IMR-90 (cell line): ENCODE data around the gene TDRKH. TPM values are rescaled to one million over a fixed set of nuclear protein-coding genes. Genes with fewer than 3 reads are reported as not detected.

Experiments used
- ATAC-seq: fragments of 200-7000 bp; cut with Tn5 transposase; 2 replicates; pipeline ENCODE4 v1.9.1; 2020; ENCODE audit warnings: low read depth, mild to moderate bottlenecking, moderate library complexity
- BruUV-seq: library from RNA; stranded (reverse); fragments of 400-500 nt; replicated peaks from 2 replicates; lab custom pipeline; 2021; lab: Mats Ljungman, UMichigan
- CTCF ChIA-PET: fragments of 300-600 bp; formaldehyde crosslinking; extraction: SDS; loops from one replicate; lab custom pipeline; 2021; ENCODE audit warnings: antibody characterized with exemption; lab: Yijun Ruan, JAX
- POLR2A ChIA-PET: fragments of 300-600 bp; sonication (Branson Sonifier 250); formaldehyde crosslinking; loops from one replicate; lab custom pipeline; 2022; ENCODE audit warnings: antibody characterized with exemption; ENCODE audit not compliant: unreplicated experiment; lab: Charles Lee
- DNase-seq: peaks from one replicate; pipeline ENCODE4 v3.0.0; 2013
- H2AFZ ChIP-seq: replicated peaks from 2 replicates; pipeline ENCODE3; 2013; ENCODE audit warnings: low read length, mild to moderate bottlenecking; ENCODE audit not compliant: poor library complexity
- H2AK5ac ChIP-seq: 2 replicates; pipeline ENCODE4 v1.6.1; 2013; ENCODE audit warnings: low read depth, low read length, inconsistent platforms
- H2AK9ac ChIP-seq: replicated peaks from 2 replicates; pipeline ENCODE3; 2013; ENCODE audit warnings: mild to moderate bottlenecking, low read depth, low read length, moderate library complexity; ENCODE audit not compliant: poor library complexity
- H2BK120ac ChIP-seq: 2 replicates; pipeline ENCODE4 v1.6.1; 2013; ENCODE audit warnings: low read depth, low read length, inconsistent platforms
- H2BK15ac ChIP-seq: 3 replicates; pipeline ENCODE4 v1.6.1; 2013; ENCODE audit warnings: low read depth, low read length, inconsistent platforms
- H2BK20ac ChIP-seq: 2 replicates; pipeline ENCODE4 v1.6.1; 2013; ENCODE audit warnings: low read depth, mild to moderate bottlenecking, inconsistent platforms, low read length, moderate library complexity
- H2BK5ac ChIP-seq: 2 replicates; pipeline ENCODE4 v1.6.1; 2013; ENCODE audit warnings: mild to moderate bottlenecking, low read depth, low read length, inconsistent platforms; ENCODE audit not compliant: poor library complexity, severe bottlenecking
- H3K14ac ChIP-seq: replicated peaks from 2 replicates; pipeline ENCODE4 v1.6.1; 2013; ENCODE audit warnings: low read depth, low read length, inconsistent platforms
- H3K18ac ChIP-seq: 2 replicates; pipeline ENCODE4 v1.6.1; 2013; ENCODE audit warnings: low read depth, low read length, control low read depth
- H3K23ac ChIP-seq: 2 replicates; pipeline ENCODE4 v1.6.1; 2013; ENCODE audit warnings: low read depth, low read length, inconsistent platforms
- H3K27ac ChIP-seq: 2 replicates; pipeline ENCODE4 v1.5.1; 2013; ENCODE audit warnings: mild to moderate bottlenecking, control low read depth, low read length; ENCODE audit not compliant: insufficient read depth
- H3K27me3 ChIP-seq: 2 replicates; pipeline ENCODE4 v1.6.1; 2013; ENCODE audit warnings: low read length; ENCODE audit not compliant: control insufficient read depth, insufficient read depth
- H3K36me3 ChIP-seq: 2 replicates; pipeline ENCODE4 v1.6.1; 2013; ENCODE audit warnings: low read length, mixed read lengths; ENCODE audit not compliant: control insufficient read depth, insufficient read depth
- H3K4ac ChIP-seq: 2 replicates; pipeline ENCODE4 v1.6.1; 2013; ENCODE audit warnings: low read depth, low read length, inconsistent platforms
- H3K4me1 ChIP-seq: 2 replicates; pipeline ENCODE4 v1.6.1; 2013; ENCODE audit warnings: low read length, mixed read lengths; ENCODE audit not compliant: control insufficient read depth, insufficient read depth
- H3K4me2 ChIP-seq: 2 replicates; pipeline ENCODE4 v1.6.1; 2013; ENCODE audit warnings: low read depth, mild to moderate bottlenecking, control low read depth, low read length, moderate library complexity
- H3K4me3 ChIP-seq: 2 replicates; pipeline ENCODE4 v1.5.1; 2013; ENCODE audit warnings: low read depth, mild to moderate bottlenecking, control low read depth, low read length, moderate library complexity; ENCODE audit not compliant: insufficient read depth
- H3K56ac ChIP-seq: 2 replicates; pipeline ENCODE4 v1.6.1; 2013; ENCODE audit warnings: low read length, inconsistent platforms; ENCODE audit not compliant: insufficient read depth; ENCODE audit errors: extremely low read depth
- H3K79me1 ChIP-seq, 2 experiments: 2 replicates each; pipeline ENCODE4 v1.6.1; 2013; ENCODE audit warnings: low read length in 2 of 2, inconsistent platforms in 1 of 2, low read depth in 1 of 2
- H3K9ac ChIP-seq: 2 replicates; pipeline ENCODE4 v1.6.1; 2013; ENCODE audit warnings: low read depth, low read length, control low read depth
- H3K9me1 ChIP-seq: 2 replicates; pipeline ENCODE4 v1.6.1; 2013; ENCODE audit warnings: low read length, inconsistent platforms; ENCODE audit not compliant: insufficient read depth
- H3K9me3 ChIP-seq: 2 replicates; pipeline ENCODE4 v1.6.1; 2013; ENCODE audit warnings: low read length; ENCODE audit not compliant: control insufficient read depth, insufficient read depth
- H4K20me1 ChIP-seq: 2 replicates; pipeline ENCODE4 v1.6.1; 2013; ENCODE audit warnings: low read length, inconsistent platforms; ENCODE audit not compliant: insufficient read depth
- H4K5ac ChIP-seq: 2 replicates; pipeline ENCODE4 v1.6.1; 2013; ENCODE audit warnings: mild to moderate bottlenecking, low read depth, low read length, control low read depth
- H4K8ac ChIP-seq, 2 experiments: 2 replicates each; pipeline ENCODE4 v1.6.1; 2013; ENCODE audit warnings: low read depth in 2 of 2, low read length in 2 of 2, control low read depth in 1 of 2, inconsistent platforms in 1 of 2
- H4K91ac ChIP-seq: 2 replicates; pipeline ENCODE4 v1.6.1; 2013; ENCODE audit warnings: low read depth, low read length, inconsistent platforms; ENCODE audit not compliant: insufficient read depth
- BHLHE40 ChIP-seq: fragments of 150-350 bp; IDR thresholded peaks from 2 replicates; pipeline ENCODE4 v1.6.1; 2016; ENCODE audit warnings: mild to moderate bottlenecking, low read depth, low read length
- CEBPB ChIP-seq: IDR thresholded peaks from 2 replicates; pipeline ENCODE4 v1.6.1; 2012; ENCODE audit warnings: low read depth, low read length, improper control_type of control experiment
- CHD1 ChIP-seq: IDR thresholded peaks from 2 replicates; pipeline ENCODE4 v1.6.1; 2012; ENCODE audit warnings: low read depth, low read length, improper control_type of control experiment
- FOS ChIP-seq: fragments of 150-350 bp; IDR thresholded peaks from 2 replicates; pipeline ENCODE4 v1.6.1; 2016; ENCODE audit warnings: low read depth, low read length
- MAFK ChIP-seq: IDR thresholded peaks from 2 replicates; pipeline ENCODE4 v1.6.1; 2012; ENCODE audit warnings: low read depth, low read length, improper control_type of control experiment
- MAZ ChIP-seq: IDR thresholded peaks from 2 replicates; pipeline ENCODE4 v1.6.1; 2012; ENCODE audit warnings: low read depth, mild to moderate bottlenecking, low read length, improper control_type of control experiment, moderate library complexity, borderline replicate concordance
- MXI1 ChIP-seq: IDR thresholded peaks from 2 replicates; pipeline ENCODE4 v1.6.1; 2012; ENCODE audit warnings: low read depth, mild to moderate bottlenecking, low read length, moderate library complexity, borderline replicate concordance
- NFE2L2 ChIP-seq: fragments of 150-350 bp; IDR thresholded peaks from 2 replicates; pipeline ENCODE4 v1.6.1; 2016; ENCODE audit warnings: low read depth, mild to moderate bottlenecking, low read length
- POLR2A ChIP-seq: IDR thresholded peaks from 2 replicates; pipeline ENCODE4 v1.6.1; 2012; ENCODE audit warnings: mild to moderate bottlenecking, low read depth, low read length
- RAD21 ChIP-seq: IDR thresholded peaks from 2 replicates; pipeline ENCODE4 v1.6.1; 2012; ENCODE audit warnings: low read length, improper control_type of control experiment
- RCOR1 ChIP-seq: IDR thresholded peaks from 2 replicates; pipeline ENCODE4 v1.6.1; 2012; ENCODE audit warnings: mild to moderate bottlenecking, low read length, improper control_type of control experiment; ENCODE audit not compliant: insufficient replicate concordance
- RFX5 ChIP-seq: IDR thresholded peaks from 2 replicates; pipeline ENCODE4 v1.8.0; 2012; ENCODE audit warnings: low read depth, mild to moderate bottlenecking, low read length, moderate library complexity
- SMC3 ChIP-seq: fragments of 150-350 bp; IDR thresholded peaks from 2 replicates; pipeline ENCODE4 v1.6.1; 2016; ENCODE audit warnings: low read depth, mild to moderate bottlenecking, antibody characterized with exemption, low read length, moderate library complexity
- WGBS, 2 experiments: methylation state at CpG; one replicate each; pipeline versions ENCODE4 v1.1.5 to v1.1.7; 2013; ENCODE audit warnings: missing lambda C conversion rate in 2 of 2; ENCODE audit not compliant: insufficient read length in 1 of 2; ENCODE audit errors: extremely low coverage in 2 of 2; 5-methylcytosine and 5-hydroxymethylcytosine counted together
- dilution Hi-C: fragments of 300-500 bp; cut with HindIII; formaldehyde crosslinking; loops from one replicate; pipeline ENCODE4 v1.14.3; 2018; ENCODE audit warnings: low sequenced_read_pairs; ENCODE audit not compliant: unreplicated experiment
- in situ Hi-C: fragments of 300-500 bp; cut with MboI; formaldehyde crosslinking; loops from 3 replicates; pipeline ENCODE4 v1.14.3; 2019; ENCODE audit warnings: low sequenced_read_pairs, inconsistent platforms, mixed read lengths
- intact Hi-C: fragments of 100-400 bp; cut with micrococcal nuclease; formaldehyde crosslinking; loops from 2 replicates; pipeline ENCODE4 v1.10.0; 2022
- polyA plus RNA-seq, 3 experiments: library from polyadenylated mRNA; depleted of rRNA; stranded (reverse); fragments of >200 nt; gene quantifications; 2 replicates each; pipeline ENCODE4 v1.2.3, GENCODE V29; 2012; ENCODE audit warnings: low replicate concordance in 1 of 3
- total RNA-seq: library from RNA; depleted of rRNA; stranded (reverse); fragments of >200 nt; gene quantifications from 2 replicates; pipeline ENCODE4 v1.2.3, GENCODE V29; 2012
- TF ChIP-seq, protein P1 (sequence below): fragments of 150-350 bp; IDR thresholded peaks from 2 replicates; pipeline ENCODE4 v1.6.1; 2017; ENCODE audit warnings: mild to moderate bottlenecking, antibody characterized with exemption, low read length, low read depth
- TF ChIP-seq, protein P2 (sequence below): fragments of 150-350 bp; IDR thresholded peaks from 2 replicates; pipeline ENCODE4 v1.6.1; 2016; ENCODE audit warnings: low read depth, mild to moderate bottlenecking, low read length, moderate library complexity, borderline replicate concordance
- TF ChIP-seq, protein P3 (sequence below): conservative IDR thresholded peaks from 2 replicates; pipeline ENCODE4 v1.5.1; 2012; ENCODE audit warnings: mild to moderate bottlenecking, low read depth, low read length, improper control_type of control experiment

TDRKH gene
- total and polyA plus RNA-seq, 2 of the 4 experiments (the other 2 are of a cell fraction) = 1.2 to 2.2 TPM

DNA sequence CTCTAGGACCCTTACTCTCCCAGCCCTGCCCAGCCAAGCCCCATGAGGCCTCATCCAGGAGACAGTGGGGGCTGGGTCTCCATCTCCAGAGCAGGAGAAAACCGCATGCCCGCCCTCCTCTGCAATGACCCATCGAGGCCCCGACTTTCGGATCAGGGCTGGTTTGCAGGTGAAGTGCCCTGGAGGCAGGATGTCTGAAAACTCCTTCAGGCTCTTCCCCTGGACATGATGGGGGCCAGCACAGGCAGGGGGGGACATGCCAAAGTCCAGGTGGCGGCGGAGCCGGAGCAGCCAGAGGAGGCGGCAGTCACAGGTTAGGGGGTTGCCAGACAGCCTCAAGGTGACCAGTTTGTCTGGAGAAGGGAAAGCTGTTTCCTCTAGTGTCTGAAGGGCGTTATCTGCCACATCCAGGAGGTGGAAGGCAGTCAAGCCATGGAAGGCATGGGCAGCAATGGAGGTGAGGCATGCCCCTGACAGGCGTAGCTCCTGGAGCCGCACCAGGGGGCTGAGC, 11.1 kb upstream of the TDRKH start:
- 89% methylated on average over 7 of the region's 12 CpGs; no CpG with 5 or more reads in 1 of the 2 experiments for WGBS, 2 experiments
- H4K20me1 ChIP-seq = no peaks in the 10 kb centered on the region
- dilution Hi-C loops (no loop called here), intact Hi-C loops (no loop called here), in situ Hi-C loops (no loop called here)
- no peak overlapping the region for H3K4me2 ChIP-seq
- H3K4ac ChIP-seq = no peak overlapping the region
- no peak overlapping the region for H3K56ac ChIP-seq
- H3K23ac ChIP-seq = no peak overlapping the region
- H2AFZ ChIP-seq = no peak overlapping the region
- H3K36me3 ChIP-seq = no peaks in the 10 kb centered on the region
- BruUV-seq = no TSS peak
- no peak overlapping the region for H3K9ac ChIP-seq
- H3K27me3 ChIP-seq = peaks cover 85% of the 10 kb centered on the region
- no peak overlapping the region for H4K8ac ChIP-seq
- H3K14ac ChIP-seq = no peak overlapping the region
- no peak overlapping the region for H2BK120ac ChIP-seq
- no peak overlapping the region for H3K18ac ChIP-seq
- TF ChIP-seq CHD1 = no peak
- TF ChIP-seq, protein P1, sequence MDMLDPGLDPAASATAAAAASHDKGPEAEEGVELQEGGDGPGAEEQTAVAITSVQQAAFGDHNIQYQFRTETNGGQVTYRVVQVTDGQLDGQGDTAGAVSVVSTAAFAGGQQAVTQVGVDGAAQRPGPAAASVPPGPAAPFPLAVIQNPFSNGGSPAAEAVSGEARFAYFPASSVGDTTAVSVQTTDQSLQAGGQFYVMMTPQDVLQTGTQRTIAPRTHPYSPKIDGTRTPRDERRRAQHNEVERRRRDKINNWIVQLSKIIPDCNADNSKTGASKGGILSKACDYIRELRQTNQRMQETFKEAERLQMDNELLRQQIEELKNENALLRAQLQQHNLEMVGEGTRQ = no peak
- no peak for TF ChIP-seq SMC3
- no peak for TF ChIP-seq RAD21
- TF ChIP-seq NFE2L2 = no peak
- TF ChIP-seq, protein P2, sequence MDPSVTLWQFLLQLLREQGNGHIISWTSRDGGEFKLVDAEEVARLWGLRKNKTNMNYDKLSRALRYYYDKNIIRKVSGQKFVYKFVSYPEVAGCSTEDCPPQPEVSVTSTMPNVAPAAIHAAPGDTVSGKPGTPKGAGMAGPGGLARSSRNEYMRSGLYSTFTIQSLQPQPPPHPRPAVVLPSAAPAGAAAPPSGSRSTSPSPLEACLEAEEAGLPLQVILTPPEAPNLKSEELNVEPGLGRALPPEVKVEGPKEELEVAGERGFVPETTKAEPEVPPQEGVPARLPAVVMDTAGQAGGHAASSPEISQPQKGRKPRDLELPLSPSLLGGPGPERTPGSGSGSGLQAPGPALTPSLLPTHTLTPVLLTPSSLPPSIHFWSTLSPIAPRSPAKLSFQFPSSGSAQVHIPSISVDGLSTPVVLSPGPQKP = no peak
- TF ChIP-seq POLR2A = no peak
- TF ChIP-seq MXI1 = no peak
- TF ChIP-seq BHLHE40 = no peak
- no peak for TF ChIP-seq MAFK
- TF ChIP-seq, protein P3, sequence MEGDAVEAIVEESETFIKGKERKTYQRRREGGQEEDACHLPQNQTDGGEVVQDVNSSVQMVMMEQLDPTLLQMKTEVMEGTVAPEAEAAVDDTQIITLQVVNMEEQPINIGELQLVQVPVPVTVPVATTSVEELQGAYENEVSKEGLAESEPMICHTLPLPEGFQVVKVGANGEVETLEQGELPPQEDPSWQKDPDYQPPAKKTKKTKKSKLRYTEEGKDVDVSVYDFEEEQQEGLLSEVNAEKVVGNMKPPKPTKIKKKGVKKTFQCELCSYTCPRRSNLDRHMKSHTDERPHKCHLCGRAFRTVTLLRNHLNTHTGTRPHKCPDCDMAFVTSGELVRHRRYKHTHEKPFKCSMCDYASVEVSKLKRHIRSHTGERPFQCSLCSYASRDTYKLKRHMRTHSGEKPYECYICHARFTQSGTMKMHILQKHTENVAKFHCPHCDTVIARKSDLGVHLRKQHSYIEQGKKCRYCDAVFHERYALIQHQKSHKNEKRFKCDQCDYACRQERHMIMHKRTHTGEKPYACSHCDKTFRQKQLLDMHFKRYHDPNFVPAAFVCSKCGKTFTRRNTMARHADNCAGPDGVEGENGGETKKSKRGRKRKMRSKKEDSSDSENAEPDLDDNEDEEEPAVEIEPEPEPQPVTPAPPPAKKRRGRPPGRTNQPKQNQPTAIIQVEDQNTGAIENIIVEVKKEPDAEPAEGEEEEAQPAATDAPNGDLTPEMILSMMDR = no peak
- TF ChIP-seq FOS = no peak
- TF ChIP-seq RFX5 = no peak
- TF ChIP-seq CEBPB = no peak
- TF ChIP-seq RCOR1 = no peak
- no peak for TF ChIP-seq MAZ
- no peak for ATAC-seq
- no peaks in the 10 kb centered on the region for H3K9me1 ChIP-seq
- no peak for DNase-seq
- H2BK5ac ChIP-seq = no peak overlapping the region
- H2BK15ac ChIP-seq = no peak overlapping the region
- no peaks in the 10 kb centered on the region for H3K4me1 ChIP-seq
- no peak overlapping the region for H4K5ac ChIP-seq
- H3K4me3 ChIP-seq = no peak overlapping the region
- no peaks in the 10 kb centered on the region for H3K79me1 ChIP-seq
- H3K27ac ChIP-seq = no peak overlapping the region
- H2BK20ac ChIP-seq = no peak overlapping the region
- no peak overlapping the region for H4K91ac ChIP-seq
- ChIA-PET CTCF (no interaction called here), POLR2A (no interaction called here)
- no peaks in the 10 kb centered on the region for H3K9me3 ChIP-seq
- no peak overlapping the region for H2AK9ac ChIP-seq
- no peak overlapping the region for H2AK5ac ChIP-seq
